Karpas-422 (cell line): Measurements from ENCODE around the gene DNAH17. TPM values are rescaled to one million over a fixed set of nuclear protein-coding genes. Genes with fewer than 3 reads are reported as not detected.

Source experiments
- DNase-seq: peaks from one replicate; pipeline ENCODE4 v3.0.0-alpha.2; 2015
- H2AFZ ChIP-seq: fragments of 200-600 bp; sonication (generic); 2 replicates; pipeline ENCODE4 v1.6.1; 2014; ENCODE audit warnings: antibody characterized with exemption, low read length, mixed read lengths
- H3K27ac ChIP-seq: fragments of 200-600 bp; sonication (generic); 2 replicates; pipeline ENCODE4 v1.5.1; 2014; ENCODE audit warnings: mild to moderate bottlenecking, low read length, moderate library complexity
- H3K27me3 ChIP-seq: fragments of 200-600 bp; sonication (generic); 2 replicates; pipeline ENCODE4 v1.6.1; 2014; ENCODE audit warnings: low read length, mixed read lengths
- H3K36me3 ChIP-seq: fragments of 200-600 bp; sonication (generic); 2 replicates; pipeline ENCODE4 v1.6.1; 2014; ENCODE audit warnings: low read length, mixed read lengths; ENCODE audit not compliant: insufficient read depth
- H3K4me1 ChIP-seq: fragments of 200-600 bp; sonication (generic); 2 replicates; pipeline ENCODE4 v1.6.1; 2014; ENCODE audit warnings: mild to moderate bottlenecking, low read length, mixed read lengths
- H3K4me2 ChIP-seq: fragments of 200-600 bp; sonication (generic); 2 replicates; pipeline ENCODE4 v1.6.1; 2014; ENCODE audit warnings: low read length, low read depth, mild to moderate bottlenecking; ENCODE audit not compliant: poor library complexity, severe bottlenecking
- H3K4me3 ChIP-seq: fragments of 200-600 bp; sonication (generic); 2 replicates; pipeline ENCODE4 v1.5.1; 2014; ENCODE audit warnings: mild to moderate bottlenecking, antibody characterized with exemption, low read length, mixed read lengths
- H3K79me2 ChIP-seq: fragments of 200-600 bp; sonication (generic); 2 replicates; pipeline ENCODE4 v1.6.1; 2014; ENCODE audit warnings: mild to moderate bottlenecking, low read length, mixed read lengths
- H3K9ac ChIP-seq: fragments of 200-600 bp; sonication (generic); 2 replicates; pipeline ENCODE4 v1.6.0; 2014; ENCODE audit warnings: low read length
- H3K9me2 ChIP-seq: fragments of 200-600 bp; sonication (generic), shearing (Covaris generic); replicated peaks from 2 replicates; pipeline ENCODE4 v1.6.0; 2014; ENCODE audit warnings: mild to moderate bottlenecking, low read length, moderate library complexity; ENCODE audit not compliant: insufficient read depth
- H3K9me3 ChIP-seq: fragments of 300-700, 200-600 bp; sonication (generic); 2 replicates; pipeline ENCODE4 v1.6.1; 2014; ENCODE audit warnings: low read length, mixed read lengths
- H4K20me1 ChIP-seq: fragments of 200-600 bp; sonication (generic); 2 replicates; pipeline ENCODE4 v1.6.1; 2014; ENCODE audit warnings: mild to moderate bottlenecking, antibody characterized with exemption, low read length, low read depth; ENCODE audit not compliant: insufficient read depth
- total RNA-seq: library from RNA; depleted of rRNA; stranded (reverse); fragments of >200 nt; shearing (Covaris generic); gene quantifications from 2 replicates; pipeline ENCODE4 v1.2.3, GENCODE V29; 2014; ENCODE audit warnings: low replicate concordance

DNAH17 gene
- total RNA-seq, 1 experiment from 2014 or later = not detected

DNA sequence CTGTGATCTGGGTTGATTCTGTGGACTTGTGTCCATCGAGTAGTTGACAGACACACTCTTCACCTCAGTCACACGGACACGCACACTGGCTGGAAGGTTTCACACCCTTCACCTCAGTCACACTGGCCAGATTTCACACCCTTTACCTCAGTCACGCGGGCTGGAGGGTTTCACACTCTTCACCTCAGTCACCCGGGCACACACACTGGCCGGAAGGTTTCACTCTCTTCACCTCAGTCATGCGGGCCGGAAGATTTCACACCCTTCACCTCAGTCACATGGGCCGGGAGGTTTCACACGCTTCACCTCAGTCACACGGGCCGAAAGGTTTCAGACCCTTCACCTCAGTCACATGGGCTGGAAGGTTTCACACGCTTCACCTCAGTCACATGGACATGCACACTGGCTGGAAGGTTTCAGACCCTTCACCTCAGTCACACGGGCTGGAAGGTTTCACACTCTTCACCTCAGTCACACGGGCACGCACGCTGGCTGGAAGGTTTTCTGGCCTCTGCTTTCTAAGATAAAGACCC lies 102.5 kb downstream of the DNAH17 start:
- H3K9ac ChIP-seq = no peak overlapping the region
- no peaks in the 10 kb centered on the region for H3K36me3 ChIP-seq
- H3K4me1 ChIP-seq = no peaks in the 10 kb centered on the region
- peaks cover 3% of the 10 kb centered on the region; the same call in 1 of the 2 replicates for H3K9me3 ChIP-seq
- no peaks in the 10 kb centered on the region for H3K79me2 ChIP-seq
- no peak for DNase-seq
- H4K20me1 ChIP-seq = no peaks in the 10 kb centered on the region
- H3K27ac ChIP-seq = no peak overlapping the region
- H3K4me2 ChIP-seq = no peak overlapping the region
- H3K27me3 ChIP-seq = no peaks in the 10 kb centered on the region
- no peaks in the 10 kb centered on the region for H3K9me2 ChIP-seq
- no peak overlapping the region for H3K4me3 ChIP-seq
- H2AFZ ChIP-seq = no peak overlapping the region

DNA sequence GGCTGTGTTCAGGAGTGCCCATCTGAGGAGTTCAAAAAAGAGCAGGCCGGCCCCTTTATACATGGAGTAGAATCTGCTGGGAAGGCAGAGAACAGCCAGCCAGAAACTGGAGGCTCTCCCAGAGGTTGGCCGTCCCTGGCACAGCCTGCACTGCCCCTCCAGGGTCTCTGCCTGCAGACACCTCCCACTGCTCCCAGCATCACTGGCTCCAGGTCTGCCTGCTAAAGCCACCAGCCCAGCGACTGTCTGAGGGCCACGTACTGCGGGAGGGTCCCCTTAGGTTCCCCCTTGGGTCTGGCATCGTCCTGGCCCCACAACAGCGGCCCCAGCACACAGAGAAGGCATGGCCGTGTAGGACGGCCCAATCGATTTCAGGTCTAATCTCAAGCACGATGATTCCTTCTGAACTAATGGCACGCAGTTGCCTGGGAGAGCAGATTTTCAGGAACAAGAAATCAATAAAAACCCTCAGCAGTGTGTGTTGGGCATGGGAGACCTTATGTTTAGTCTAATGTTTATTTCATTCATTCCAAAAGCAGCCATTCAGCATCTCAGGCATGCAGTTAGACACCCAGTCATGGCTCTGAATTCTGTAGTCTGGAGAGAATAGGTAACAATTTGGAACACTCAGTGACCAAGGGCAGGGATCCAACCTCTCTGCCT lies 103.1 kb downstream of the DNAH17 start:
- H3K4me2 ChIP-seq = no peak overlapping the region
- no peak overlapping the region for H2AFZ ChIP-seq
- no peaks in the 10 kb centered on the region for H3K27me3 ChIP-seq
- H3K9me2 ChIP-seq = no peaks in the 10 kb centered on the region
- H3K79me2 ChIP-seq = no peaks in the 10 kb centered on the region
- no peaks in the 10 kb centered on the region for H4K20me1 ChIP-seq
- H3K36me3 ChIP-seq = no peaks in the 10 kb centered on the region
- no peaks in the 10 kb centered on the region for H3K4me1 ChIP-seq
- H3K27ac ChIP-seq = no peak overlapping the region
- no peak for DNase-seq
- H3K9ac ChIP-seq = no peak overlapping the region
- peaks cover 3% of the 10 kb centered on the region; the same call in 1 of the 2 replicates for H3K9me3 ChIP-seq
- H3K4me3 ChIP-seq = no peak overlapping the region

DNA sequence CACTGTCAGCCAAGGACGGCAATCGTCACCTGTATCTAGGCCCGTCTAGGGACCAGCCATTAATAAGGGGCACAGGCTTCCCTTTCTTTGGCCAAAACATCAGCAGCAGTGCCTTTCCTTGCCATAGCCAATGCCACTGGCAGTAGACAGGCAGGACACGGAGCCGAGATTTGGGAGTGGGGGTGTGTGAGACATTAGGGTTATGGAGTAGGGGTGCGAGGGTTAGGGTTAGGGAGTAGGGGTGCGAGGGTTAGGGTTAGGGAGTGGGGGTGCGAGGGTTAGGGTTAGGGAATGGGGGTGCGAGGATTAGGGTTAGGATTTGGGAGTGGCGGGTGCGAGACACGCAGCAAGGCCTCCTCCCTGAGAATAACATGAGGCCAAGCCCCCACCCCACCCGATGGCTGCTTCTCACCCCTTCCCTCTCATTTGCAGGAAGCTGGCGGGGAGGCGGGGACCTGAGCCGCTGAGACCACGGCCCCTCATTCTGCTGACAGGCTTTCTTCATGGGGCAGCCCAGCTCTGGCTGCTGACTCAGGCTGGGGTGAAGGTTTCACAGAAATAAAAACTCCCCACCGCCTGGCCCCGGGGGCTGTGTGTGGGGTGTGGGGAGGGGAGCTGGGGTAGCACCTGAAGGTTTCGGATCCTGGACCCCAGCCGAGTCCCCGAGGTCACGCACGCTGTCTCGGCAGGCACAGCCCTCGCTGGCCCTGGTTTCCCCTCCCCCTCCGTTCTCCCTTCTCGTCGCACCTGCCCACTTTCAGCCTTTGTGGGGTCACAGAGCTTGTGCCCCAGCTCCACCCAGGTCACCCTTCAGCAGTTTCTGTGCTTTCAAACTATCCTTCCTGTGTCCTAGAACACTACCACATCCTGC lies 104.9 kb downstream of the DNAH17 start:
- H3K27me3 ChIP-seq = no peaks in the 10 kb centered on the region
- H3K9ac ChIP-seq = no peak overlapping the region
- no peaks in the 10 kb centered on the region for H4K20me1 ChIP-seq
- H3K4me1 ChIP-seq = no peaks in the 10 kb centered on the region
- no peaks in the 10 kb centered on the region for H3K36me3 ChIP-seq
- H3K9me2 ChIP-seq = no peaks in the 10 kb centered on the region
- DNase-seq = no peak
- H3K79me2 ChIP-seq = no peaks in the 10 kb centered on the region
- no peak overlapping the region for H3K4me2 ChIP-seq
- H3K9me3 ChIP-seq = no peaks in the 10 kb centered on the region
- H3K27ac ChIP-seq = no peak overlapping the region
- H3K4me3 ChIP-seq = no peak overlapping the region
- no peak overlapping the region for H2AFZ ChIP-seq

DNA sequence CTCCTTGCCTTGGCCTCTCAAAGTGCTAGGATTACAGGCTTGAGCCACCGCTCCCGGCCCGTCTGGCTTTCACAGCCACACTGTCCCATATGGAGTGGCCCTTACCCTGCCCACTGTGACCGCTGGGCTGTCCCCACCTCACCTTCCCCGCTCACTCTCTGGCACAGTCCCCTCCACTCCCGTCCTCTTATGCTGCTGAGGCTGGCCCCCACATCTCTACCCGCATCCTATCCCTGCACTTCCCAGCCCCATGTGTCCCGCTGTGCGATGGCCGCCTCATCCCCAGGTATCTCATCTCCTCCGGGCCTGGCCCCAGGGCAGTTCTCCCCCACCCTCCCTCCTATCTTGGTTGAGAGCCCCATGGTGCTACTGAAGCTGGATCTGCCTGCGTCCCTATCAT lies 105.6 kb downstream of the DNAH17 start:
- Histone ChIP-seq H3K9me2 (no peaks in the 10 kb centered on the region), H3K79me2 (no peaks in the 10 kb centered on the region), H2AFZ (no peak overlapping the region), H3K27ac (no peak overlapping the region), H3K9ac (no peak overlapping the region), H3K4me2 (no peak overlapping the region), H4K20me1 (no peaks in the 10 kb centered on the region), H3K4me1 (no peaks in the 10 kb centered on the region), H3K9me3 (no peaks in the 10 kb centered on the region), H3K27me3 (no peaks in the 10 kb centered on the region), H3K4me3 (no peak overlapping the region), H3K36me3 (no peaks in the 10 kb centered on the region)
- no peak for DNase-seq

DNA sequence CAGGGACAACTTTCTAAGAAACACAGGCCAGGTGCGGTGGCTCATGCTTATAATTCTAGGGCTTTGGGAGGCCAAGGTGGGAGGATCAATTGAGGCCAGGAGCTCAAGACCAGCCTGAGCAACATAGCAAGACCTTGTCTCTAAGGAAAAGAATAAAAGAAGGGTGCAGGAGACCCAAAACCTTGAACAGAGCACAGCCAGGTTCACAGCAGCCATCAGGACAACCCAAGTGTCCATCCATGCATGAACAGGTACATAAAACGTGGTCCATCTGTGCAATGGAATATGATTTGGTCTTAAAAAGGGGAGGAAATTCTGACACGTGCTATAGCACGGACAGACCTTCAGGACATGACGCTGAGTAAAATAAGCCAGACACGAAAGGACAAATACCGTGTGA lies 107.8 kb downstream of the DNAH17 start:
- Histone ChIP-seq H3K27me3 (no peaks in the 10 kb centered on the region), H3K27ac (no peak overlapping the region), H3K9ac (no peak overlapping the region), H3K36me3 (no peaks in the 10 kb centered on the region), H3K9me2 (no peaks in the 10 kb centered on the region), H3K9me3 (no peaks in the 10 kb centered on the region), H3K4me1 (no peaks in the 10 kb centered on the region), H3K4me2 (no peak overlapping the region), H2AFZ (no peak overlapping the region), H4K20me1 (no peaks in the 10 kb centered on the region), H3K4me3 (no peak overlapping the region), H3K79me2 (no peaks in the 10 kb centered on the region)
- no peak for DNase-seq

DNA sequence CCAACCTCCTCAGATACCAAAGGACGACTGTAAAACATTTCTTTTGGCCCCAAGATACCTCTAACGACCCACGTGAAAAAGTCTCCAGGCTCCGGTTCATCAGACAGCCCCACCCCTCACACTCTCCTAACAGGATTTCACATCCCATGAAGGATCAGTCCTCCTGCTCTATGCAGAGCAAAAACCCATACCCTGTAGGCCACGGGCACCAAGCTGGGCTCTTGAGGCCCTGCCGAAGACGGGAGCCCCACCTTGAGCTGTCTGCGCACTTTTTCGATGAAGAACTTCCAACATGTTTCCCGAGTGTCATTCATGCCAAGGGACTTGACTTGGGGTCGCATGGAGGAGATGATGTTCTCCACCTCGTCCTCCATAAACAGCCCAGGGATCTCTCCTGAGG lies 108.8 kb downstream of the DNAH17 start:
- no peak overlapping the region for H3K27ac ChIP-seq
- H4K20me1 ChIP-seq = no peaks in the 10 kb centered on the region
- no peak for DNase-seq
- no peaks in the 10 kb centered on the region for H3K9me2 ChIP-seq
- no peak overlapping the region for H3K9ac ChIP-seq
- no peaks in the 10 kb centered on the region for H3K79me2 ChIP-seq
- H3K27me3 ChIP-seq = no peaks in the 10 kb centered on the region
- no peaks in the 10 kb centered on the region for H3K36me3 ChIP-seq
- no peak overlapping the region for H3K4me2 ChIP-seq
- no peak overlapping the region for H3K4me3 ChIP-seq
- no peaks in the 10 kb centered on the region for H3K9me3 ChIP-seq
- no peak overlapping the region for H2AFZ ChIP-seq
- no peaks in the 10 kb centered on the region for H3K4me1 ChIP-seq

DNA sequence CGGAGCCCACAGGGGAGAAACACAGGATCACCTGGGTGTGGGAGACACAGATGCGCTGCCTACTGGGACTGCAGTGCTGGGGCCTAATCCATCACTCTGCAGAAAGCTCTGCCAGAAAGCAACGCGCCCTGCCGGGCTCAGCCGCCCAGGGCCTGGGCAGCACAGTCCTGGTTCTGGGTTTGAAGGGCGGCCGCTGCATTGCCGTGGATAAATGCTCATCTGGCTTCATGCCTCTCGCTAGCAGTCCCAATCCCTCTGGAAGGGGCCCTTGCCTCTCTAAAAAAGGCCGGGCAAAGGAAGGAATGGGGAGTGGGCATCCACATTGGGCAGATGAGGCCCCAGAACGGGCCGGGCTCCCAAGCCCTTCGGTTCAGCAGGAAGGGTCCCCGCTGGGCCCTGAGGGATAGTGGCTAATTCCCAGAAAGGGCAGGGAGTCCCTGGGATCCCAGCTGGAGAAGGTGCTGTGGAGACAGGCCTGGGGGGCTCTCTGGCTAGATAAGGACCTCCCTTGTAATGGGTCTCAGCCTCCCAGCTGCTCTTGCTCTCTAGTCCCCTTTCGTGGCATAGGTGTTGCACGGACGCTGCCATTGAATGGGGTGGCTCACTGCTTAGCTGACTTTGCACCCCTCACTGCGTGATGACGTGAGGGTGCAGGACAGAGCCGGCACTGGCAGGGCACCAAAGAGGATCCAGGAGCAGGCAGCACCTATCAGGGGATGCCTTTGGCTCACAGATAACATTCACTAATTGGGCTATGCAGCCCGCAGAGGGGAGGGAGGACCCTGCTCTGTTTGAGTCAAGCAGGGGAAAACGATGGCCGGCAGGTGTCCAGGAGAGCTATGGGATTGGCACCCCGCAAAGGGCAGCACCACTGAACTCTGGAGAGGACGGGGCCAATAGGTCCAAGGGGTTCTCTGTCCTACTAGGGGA lies 110.1 kb downstream of the DNAH17 start:
- Histone ChIP-seq H3K36me3 (no peaks in the 10 kb centered on the region), H3K4me3 (no peak overlapping the region), H3K27me3 (no peaks in the 10 kb centered on the region), H3K9ac (no peak overlapping the region), H3K79me2 (no peaks in the 10 kb centered on the region), H4K20me1 (no peaks in the 10 kb centered on the region), H3K9me3 (no peaks in the 10 kb centered on the region), H3K27ac (no peak overlapping the region), H3K4me2 (no peak overlapping the region), H3K4me1 (no peaks in the 10 kb centered on the region), H2AFZ (no peak overlapping the region), H3K9me2 (no peaks in the 10 kb centered on the region)
- no peak for DNase-seq
